ENCODE measurements around the gene CALML5. TPM values are rescaled to one million over a fixed set of nuclear protein-coding genes. Genes with fewer than 3 reads are reported as not detected.

Gene CALML5
- total RNA-seq, 3 donors from 2014 or later, result not detected

- TF ChIP-seq CTCF (IDR thresholded peaks at IDR 0.05), result no peak
- Histone ChIP-seq H3K4me3 (no peak overlapping the region), H3K36me3 (ENCODE audit: low read depth) (no peaks in the 10 kb centered on the region), H3K9me3 (no peaks in the 10 kb centered on the region), H3K4me1 (ENCODE audit: low read depth) (no peaks in the 10 kb centered on the region)
- intact Hi-C loops (cut with DNase I, micrococcal nuclease), result no loop called here
- ATAC-seq, result no peak
- no peak for DNase-seq
These were observed 33.3 kb upstream of the CALML5 start for GRCh38 chr10:5532618-5533097.

GRCh38 chr10:5532307-5532605 lies 32.9 kb upstream of the CALML5 start:
- ATAC-seq, result no peak
- TF ChIP-seq CTCF (IDR thresholded peaks at IDR 0.05), result no peak

DNA sequence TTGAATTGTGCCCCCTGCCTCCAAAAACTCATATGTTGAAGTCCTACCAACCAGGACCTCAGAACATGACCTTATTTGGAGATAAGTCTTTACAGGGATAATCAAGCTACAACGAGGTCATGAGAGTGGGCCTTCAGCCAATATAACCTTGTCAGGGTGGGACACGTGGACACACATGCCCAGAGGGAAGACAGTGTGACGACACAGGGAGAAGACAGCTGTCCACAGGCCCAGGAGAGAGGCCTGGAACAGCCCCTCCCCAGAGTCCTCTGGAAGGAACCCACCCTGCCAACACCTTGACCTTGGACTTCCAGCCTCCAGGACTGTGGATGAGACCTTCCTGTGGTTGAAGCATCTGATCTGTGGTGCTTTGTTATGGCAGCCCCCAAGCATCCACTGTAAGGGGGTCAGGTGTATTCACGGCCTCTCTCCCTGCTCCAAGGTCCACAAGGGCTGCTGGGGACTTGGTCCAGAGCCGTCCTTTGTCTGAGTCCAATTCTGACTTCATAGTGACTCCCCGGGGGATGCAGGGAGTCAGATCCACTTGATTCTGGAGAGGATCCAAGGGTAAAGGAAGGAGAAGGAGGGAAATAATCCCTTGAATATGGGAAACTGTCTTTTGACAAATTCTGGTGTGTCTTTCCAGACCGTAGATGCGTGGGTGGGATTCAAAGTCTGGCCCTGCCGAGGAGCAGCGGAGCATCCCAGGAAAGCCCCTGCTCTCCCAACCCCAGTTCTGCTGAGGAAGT lies 32.4 kb upstream of the CALML5 start:
- ATAC-seq (no peak), DNase-seq (peak in 1 of 3 donors; percentile 13)
- Histone ChIP-seq H3K9me3 (no peaks in the 10 kb centered on the region), H3K4me3 (no peak overlapping the region), H3K36me3 (ENCODE audit: low read depth) (no peaks in the 10 kb centered on the region), H3K4me1 (ENCODE audit: low read depth) (no peaks in the 10 kb centered on the region)
- no peak for TF ChIP-seq CTCF (IDR thresholded peaks at IDR 0.05)
- intact Hi-C loops (cut with DNase I, micrococcal nuclease), result no loop called here

More at GRCh38 chr10:5532307-5532605, 32.9 kb upstream of the CALML5 start:
- H3K9me3 ChIP-seq, result no peaks in the 10 kb centered on the region
- no peak overlapping the region for H3K4me3 ChIP-seq
- intact Hi-C loops (cut with DNase I, micrococcal nuclease), result no loop called here
- DNase-seq, result peak in 1 of 3 donors; percentile 14
- no peaks in the 10 kb centered on the region for H3K36me3 ChIP-seq (ENCODE audit: low read depth)
- no peaks in the 10 kb centered on the region for H3K4me1 ChIP-seq (ENCODE audit: low read depth)

- Histone ChIP-seq H3K4me1 (ENCODE audit: low read depth) (no peaks in the 10 kb centered on the region), H3K36me3 (ENCODE audit: low read depth) (no peaks in the 10 kb centered on the region), H3K4me3 (no peak overlapping the region), H3K9me3 (no peaks in the 10 kb centered on the region)
- no peak for TF ChIP-seq CTCF (IDR thresholded peaks at IDR 0.05)
- ATAC-seq, result no peak
- DNase-seq, result peak in 1 of 3 donors; percentile 13
- intact Hi-C loops (cut with DNase I, micrococcal nuclease), result no loop called here
These were observed 31.6 kb upstream of the CALML5 start for GRCh38 chr10:5530846-5531557.

GRCh38 chr10:5530412-5530806 lies 31.0 kb upstream of the CALML5 start:
- Histone ChIP-seq H3K9me3 (no peaks in the 10 kb centered on the region), H3K36me3 (ENCODE audit: low read depth) (no peaks in the 10 kb centered on the region), H3K4me3 (no peak overlapping the region), H3K4me1 (ENCODE audit: low read depth) (no peaks in the 10 kb centered on the region)
- DNase-seq (peak in 1 of 3 donors; percentile 10), ATAC-seq (no peak)
- no peak for TF ChIP-seq CTCF (IDR thresholded peaks at IDR 0.05)
- intact Hi-C loops (cut with DNase I, micrococcal nuclease), result no loop called here

All from mucosa of descending colon (tissue), 3 donors.